Adrenal gland (tissue), 5 donors: ENCODE measurements around the gene WWC2.

Experiments
- CTCF ChIP-seq, 6 experiments: fragments of 450-650 bp in 4 of 6; fragments of 200-600 bp in 2 of 6; sonication (generic) in 1 of 6; IDR thresholded peaks; 1 replicate in 5 of 6; 2 replicates in 1 of 6; pipeline versions ENCODE4 v1.5.1 to v1.8.0; 2016 to 2021; ENCODE audit warnings: antibody characterized with exemption in 6 of 6, mild to moderate bottlenecking in 2 of 6, moderate library complexity in 1 of 6
- POLR2A ChIP-seq, 2 donors: fragments of 450-650 bp; IDR thresholded peaks; one replicate each; pipeline ENCODE4 v1.6.1; 2017; ENCODE audit warnings: antibody characterized with exemption in 2 of 2, mild to moderate bottlenecking in 2 of 2, moderate library complexity in 1 of 2
- donor health status: DM: no; HTN: no; CAD: no.

DNA sequence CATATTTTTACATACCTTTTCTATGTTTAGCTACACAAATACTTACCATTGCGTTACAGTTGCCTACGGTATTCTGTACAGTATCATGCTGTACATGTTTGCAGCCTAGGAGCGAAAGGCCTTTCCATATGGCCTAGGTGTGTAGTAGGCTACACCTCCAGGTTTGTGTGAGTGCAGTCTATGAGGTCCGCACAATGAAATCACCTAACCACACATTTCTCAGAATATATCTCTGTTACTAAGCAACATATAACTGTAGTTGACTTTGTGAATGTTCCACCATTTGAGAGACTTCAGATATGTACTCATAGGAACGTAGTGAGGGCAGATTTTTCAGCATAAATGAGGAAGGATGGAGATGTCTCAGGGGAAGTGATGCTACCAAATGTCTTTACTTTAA lies 62.6 kb downstream of the WWC2 start:
- TF ChIP-seq CTCF (IDR thresholded peaks at IDR 0.05) (no peak), POLR2A (IDR thresholded peaks at IDR 0.05) (no peak)
